PC-9 (cell line): ENCODE measurements around the gene PLCH2. TPM values are rescaled to one million over a fixed set of nuclear protein-coding genes. Genes with fewer than 3 reads are reported as not detected.
A peak's percentile ranks its signal among the peaks of the same experiment; 100 is the strongest.

Experiments
- BruUV-seq: library from RNA; stranded (reverse); fragments of 400-500 nt; replicated peaks from 2 replicates; lab custom pipeline; 2021; lab: Mats Ljungman, UMichigan
- CTCF ChIA-PET: fragments of 300-600 bp; sonication (Branson Sonifier 250); formaldehyde crosslinking; loops from one replicate; lab custom pipeline; 2022; ENCODE audit warnings: antibody characterized with exemption; lab: Charles Lee
- POLR2A ChIA-PET: fragments of 300-600 bp; sonication (Branson Sonifier 250); formaldehyde crosslinking; loops from one replicate; lab custom pipeline; 2022; ENCODE audit warnings: antibody characterized with exemption; ENCODE audit not compliant: unreplicated experiment; lab: Charles Lee
- DNase-seq, 2 experiments: peaks; one replicate each; pipeline versions ENCODE4 v3.0.0 to v3.0.0-alpha.2; 2015 to 2022; ENCODE audit warnings: mixed read lengths in 1 of 2
- H2AFZ ChIP-seq: fragments of 200-600 bp; sonication (generic); 2 replicates; pipeline ENCODE4 v1.8.1; 2017; ENCODE audit warnings: antibody characterized with exemption
- H3F3A ChIP-seq: fragments of 200-600 bp; sonication (generic); 2 replicates; pipeline ENCODE4 v1.8.1; 2017; ENCODE audit warnings: antibody characterized with exemption, mild to moderate bottlenecking, low read depth; ENCODE audit not compliant: insufficient read depth
- H3K27ac ChIP-seq: fragments of 200-600 bp; sonication (generic); 2 replicates; pipeline ENCODE4 v1.6.1; 2016; ENCODE audit warnings: mixed run types
- H3K27me3 ChIP-seq: fragments of 200-600 bp; sonication (generic); 2 replicates; pipeline ENCODE4 v1.6.1; 2016; ENCODE audit warnings: low read depth, mixed run types; ENCODE audit not compliant: insufficient read depth
- H3K36me3 ChIP-seq: fragments of 200-600 bp; sonication (generic); 2 replicates; pipeline ENCODE4 v1.6.1; 2016; ENCODE audit warnings: low read depth, mixed run types
- H3K4me1 ChIP-seq: fragments of 200-600 bp; sonication (generic); replicated peaks from 2 replicates; pipeline ENCODE4 v1.6.1; 2016; ENCODE audit warnings: mixed run types; ENCODE audit not compliant: insufficient read depth
- H3K4me2 ChIP-seq: fragments of 200-600 bp; sonication (generic); 2 replicates; pipeline ENCODE4 v1.6.1; 2017; ENCODE audit warnings: mixed run types
- H3K4me3 ChIP-seq: fragments of 200-600 bp; sonication (generic); 2 replicates; pipeline ENCODE4 v1.6.1; 2016; ENCODE audit warnings: mixed run types
- H3K79me2 ChIP-seq: fragments of 200-600 bp; sonication (generic); 2 replicates; pipeline ENCODE4 v1.6.1; 2017; ENCODE audit warnings: low read depth, mixed run types
- H3K9me2 ChIP-seq: fragments of 200-600 bp; sonication (generic); 2 replicates; pipeline ENCODE4 v1.8.1; 2017; ENCODE audit warnings: mild to moderate bottlenecking; ENCODE audit not compliant: insufficient read depth
- H3K9me3 ChIP-seq: fragments of 200-600 bp; sonication (generic); 2 replicates; pipeline ENCODE4 v1.8.1; 2016; ENCODE audit warnings: low read depth; ENCODE audit not compliant: insufficient read depth
- H4K20me1 ChIP-seq: fragments of 200-600 bp; sonication (generic); 2 replicates; pipeline ENCODE4 v1.8.1; 2017; ENCODE audit not compliant: insufficient read depth
- CTCF ChIP-seq: fragments of 200-600 bp; sonication (generic); conservative IDR thresholded peaks from 2 replicates; pipeline ENCODE4 v1.6.1; 2017; ENCODE audit warnings: mixed run types, antibody characterized with exemption, mild to moderate bottlenecking, moderate library complexity
- EZH2 ChIP-seq: fragments of 200-600 bp; sonication (generic); IDR thresholded peaks from 2 replicates; pipeline ENCODE4 v1.8.0; 2017; ENCODE audit warnings: antibody characterized with exemption, low read depth
- intact Hi-C: fragments of 100-400 bp; cut with micrococcal nuclease; formaldehyde crosslinking; loops from one replicate; pipeline ENCODE4 v1.10.0; 2022; ENCODE audit not compliant: unreplicated experiment
- total RNA-seq: library from RNA; stranded (reverse); gene quantifications from 2 replicates; pipeline ENCODE4 v1.2.3, GENCODE V29; 2021

PLCH2 gene
- total RNA-seq, 1 experiment from 2014 or later = 0.98 TPM

GRCh38 chr1:2528966-2529783 lies 53.1 kb downstream of the PLCH2 start:
- no peak overlapping the region for H3K27ac ChIP-seq
- no peaks in the 10 kb centered on the region for H3K9me2 ChIP-seq
- peaks cover 6% of the 10 kb centered on the region; the same call in 1 of the 2 replicates for H3F3A ChIP-seq
- no peaks in the 10 kb centered on the region for H3K36me3 ChIP-seq
- H3K4me2 ChIP-seq = peak overlapping the region; percentile 58; the same call in 1 of the 2 replicates
- H2AFZ ChIP-seq = no peak overlapping the region
- CTCF ChIA-PET = interaction anchor here (0.7 kb wide), 1 partner anchor 113 kb away, joined by 3 read pairs; no protein-coding TSS in a partner anchor
- intact Hi-C loops = loop anchor here (5.0 kb wide), 1 partner anchor 117 kb away; the partner anchor contains the start of gene PEX10
- peaks cover 21% of the 10 kb centered on the region for H3K27me3 ChIP-seq
- BruUV-seq = no TSS peak
- H3K9me3 ChIP-seq = no peaks in the 10 kb centered on the region
- H3K4me3 ChIP-seq = no peak overlapping the region
- peaks cover 35% of the 10 kb centered on the region for H3K4me1 ChIP-seq
- H4K20me1 ChIP-seq = peaks cover 13% of the 10 kb centered on the region
- POLR2A ChIA-PET = no interaction called here
- peaks cover 18% of the 10 kb centered on the region for H3K79me2 ChIP-seq
- TF ChIP-seq EZH2 = no peak
- TF ChIP-seq CTCF = no peak
- DNase-seq = peak in 1 of 2 experiments; percentile 54

DNA sequence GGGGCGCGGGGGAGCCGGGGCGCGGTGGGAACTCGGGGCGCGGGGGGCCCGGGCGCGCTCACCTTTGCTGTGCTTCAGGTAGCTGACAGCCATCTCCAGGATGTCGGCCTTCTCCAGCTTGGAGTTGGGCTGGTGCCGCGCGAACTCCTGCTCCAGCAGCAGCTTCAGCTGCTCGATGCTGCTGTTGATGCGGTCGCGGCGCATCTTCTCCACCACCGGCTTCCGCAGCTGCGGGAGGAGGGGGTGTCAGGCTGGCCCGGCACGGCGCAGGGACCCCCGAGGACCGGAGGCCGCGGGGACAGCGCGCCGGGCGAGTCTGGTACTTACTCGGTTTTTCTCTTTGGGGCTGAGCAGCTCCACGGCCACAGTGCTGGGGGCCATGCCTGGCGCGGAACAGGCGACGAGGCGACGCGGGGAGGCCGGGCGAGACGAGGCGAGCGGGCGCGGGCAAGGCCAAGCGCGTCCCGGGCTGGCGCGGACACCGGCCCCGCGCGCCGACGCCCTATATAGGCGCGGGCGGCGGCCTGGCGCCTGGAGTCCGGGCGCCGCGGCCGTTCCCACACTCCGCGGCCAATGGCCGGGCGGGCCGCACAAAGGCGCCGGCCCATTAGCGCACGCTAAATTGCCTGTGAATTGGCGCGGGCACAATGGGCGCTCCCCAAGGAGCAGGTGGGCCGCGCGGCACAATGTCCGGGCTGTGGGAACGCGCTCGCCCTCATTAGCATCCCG lies 53.9 kb downstream of the PLCH2 start, which contains the start of gene HES5:
TSS of gene HES5 (minus strand) at position 480 of the 729 bp plus-strand sequence. CDS start at position 381, 99 bp downstream.
- no peaks in the 10 kb centered on the region for H3K36me3 ChIP-seq
- H3K4me1 ChIP-seq = peaks cover 36% of the 10 kb centered on the region
- H2AFZ ChIP-seq = no peak within 1 kb of the TSS
- peaks cover 10% of the 10 kb centered on the region for H3K79me2 ChIP-seq
- no peaks in the 10 kb centered on the region for H3K9me2 ChIP-seq
- H3K27ac ChIP-seq = no peak within 1 kb of the TSS
- intact Hi-C loops = loop anchor here (5.0 to 10.0 kb wide), 2 partner anchors 118 to 215 kb away; partner anchors contain the start of gene PEX10
- H3F3A ChIP-seq = peaks cover 6% of the 10 kb centered on the region; the same call in 1 of the 2 replicates
- BruUV-seq = no TSS peak
- TF ChIP-seq CTCF (no peak), EZH2 (peak; percentile 88; the same call in 1 of the 2 replicates)
- DNase-seq = no peak
- ChIA-PET CTCF (interaction anchor here (0.7 kb wide), 1 partner anchor 114 kb away, joined by 3 read pairs; no protein-coding TSS in a partner anchor), POLR2A (no interaction called here)
- H3K4me2 ChIP-seq = peak within 1 kb of the TSS; percentile 58
- H3K9me3 ChIP-seq = no peaks in the 10 kb centered on the region
- H3K4me3 ChIP-seq = no peak within 1 kb of the TSS
- H4K20me1 ChIP-seq = peaks cover 5% of the 10 kb centered on the region; the same call in 1 of the 2 replicates
- peaks cover 21% of the 10 kb centered on the region for H3K27me3 ChIP-seq
